NCI-H2107 (cell line): Measurements from ENCODE around the gene EPAS1.

Experiments
- DNase-seq: peaks from one replicate; lab custom pipeline; 2025; lab: John Stamatoyannopoulos, UW

Gene EPAS1

GRCh38 chr2:46323730-46324129 lies 26.5 kb downstream of the EPAS1 start:
- DNase-seq = no peak

- no peak for DNase-seq
Observed at GRCh38 chr2:46325182-46325928, 28.1 kb downstream of the EPAS1 start.

DNA sequence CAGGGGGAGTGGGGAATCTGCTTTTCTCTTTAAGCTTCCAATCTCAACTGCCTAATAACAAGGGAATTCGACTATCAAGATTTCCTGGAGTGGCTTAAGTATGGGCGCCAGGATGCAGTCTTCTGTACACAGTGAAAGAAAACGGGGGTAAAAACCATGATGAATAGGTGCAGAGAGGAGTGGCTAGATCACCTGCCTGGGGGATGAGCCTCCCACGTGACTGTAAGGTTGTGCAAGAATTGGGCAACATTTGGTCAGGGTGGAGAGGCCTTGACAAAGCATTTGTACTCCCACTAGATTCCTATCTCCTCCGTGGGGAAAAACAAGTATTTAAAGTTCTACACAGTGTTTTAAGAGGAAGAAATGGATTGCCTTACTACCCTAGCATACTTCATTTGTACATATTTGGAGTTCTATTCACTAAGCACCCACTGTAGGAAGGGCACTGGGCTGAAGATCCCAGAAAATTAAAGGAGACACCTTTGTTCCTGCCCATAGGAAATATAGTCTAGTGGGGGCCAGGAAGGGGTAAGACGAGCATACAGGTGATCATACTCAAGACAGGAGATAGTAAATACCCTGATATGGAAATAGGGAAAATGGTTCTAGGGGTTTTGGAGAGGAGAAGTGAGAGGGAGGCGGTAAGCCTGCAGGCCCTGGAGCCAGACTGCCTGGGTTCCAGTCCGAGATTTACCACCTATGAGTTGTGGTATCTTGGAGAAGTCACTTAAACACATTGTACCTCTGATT lies 29.2 kb downstream of the EPAS1 start:
- DNase-seq = no peak

DNA sequence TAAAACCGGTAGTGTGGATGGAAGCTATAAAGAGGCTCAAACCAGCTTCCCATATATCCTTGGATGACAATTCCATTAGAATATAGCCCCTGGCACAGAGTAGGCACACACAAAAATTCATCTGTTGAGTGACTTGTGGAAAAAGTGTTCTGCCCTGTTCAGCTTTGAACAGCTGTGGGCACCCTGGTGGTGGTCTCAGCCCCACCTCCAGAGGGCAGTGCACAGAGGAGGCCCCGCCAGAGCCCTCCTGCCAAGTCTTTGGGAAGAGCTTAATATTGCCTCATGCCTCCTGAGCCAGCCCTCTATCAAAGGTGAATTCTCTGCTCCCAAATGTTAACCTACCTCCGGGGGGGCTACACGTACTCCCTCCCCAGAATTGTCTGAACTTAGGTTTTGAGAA lies 30.4 kb downstream of the EPAS1 start:
- no peak for DNase-seq

GRCh38 chr2:46328291-46328690 lies 31.1 kb downstream of the EPAS1 start:
- DNase-seq = no peak

DNA sequence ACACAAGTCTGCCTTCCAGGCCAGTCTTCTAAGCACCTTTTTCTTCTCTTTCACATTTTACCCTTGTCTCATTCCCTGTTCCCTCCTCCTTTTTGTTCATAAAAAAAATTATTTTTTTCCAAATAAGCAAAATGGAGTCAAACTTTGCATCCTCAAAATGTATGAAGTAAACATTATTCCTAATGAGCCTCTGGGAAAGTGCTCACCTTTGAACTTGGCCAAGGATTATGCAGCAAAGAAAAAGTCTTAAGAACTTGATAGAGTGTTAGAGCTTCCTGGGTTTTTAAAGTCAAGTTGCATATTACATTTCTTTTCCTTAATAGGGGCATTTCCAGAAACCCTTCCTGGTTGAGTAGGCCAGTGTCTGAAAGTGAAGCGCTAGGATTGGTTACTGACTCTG lies 31.6 kb downstream of the EPAS1 start:
- no peak for DNase-seq

- DNase-seq = no peak
Observed at GRCh38 chr2:46329340-46329739, 32.1 kb downstream of the EPAS1 start.

- DNase-seq = no peak
Observed at GRCh38 chr2:46329803-46330775, 32.9 kb downstream of the EPAS1 start.

DNA sequence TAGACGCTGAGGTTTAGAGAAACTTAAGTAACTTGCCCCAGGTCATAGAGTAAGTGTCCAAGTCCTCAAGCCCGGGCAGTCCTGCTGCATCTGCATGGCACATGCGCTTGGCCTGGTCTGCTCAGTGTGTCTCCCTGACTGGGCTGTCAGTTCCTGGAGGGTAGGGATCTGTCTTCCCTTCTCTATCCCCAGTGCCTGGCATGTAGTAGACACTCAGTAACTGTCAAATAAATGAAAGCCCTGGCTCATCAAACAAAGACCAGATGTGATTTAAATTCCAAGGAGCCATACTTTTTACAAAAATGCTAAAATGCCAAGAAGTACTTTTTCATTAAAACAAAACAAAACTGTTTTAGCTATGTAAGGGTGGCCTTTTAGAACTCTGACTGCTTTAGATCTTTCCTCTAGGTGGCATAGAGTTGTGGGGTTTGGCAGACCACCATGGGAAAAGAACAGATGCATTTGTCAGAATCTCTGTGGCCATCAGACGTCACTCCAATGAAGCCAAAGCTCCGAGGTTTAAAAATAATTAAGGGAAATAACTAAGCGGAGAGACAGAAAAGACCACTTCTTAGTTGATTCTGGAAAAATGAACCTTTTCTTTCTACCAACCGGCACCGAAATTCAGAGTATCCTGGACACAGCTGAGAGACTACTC lies 34.0 kb downstream of the EPAS1 start:
- no peak for DNase-seq

DNA sequence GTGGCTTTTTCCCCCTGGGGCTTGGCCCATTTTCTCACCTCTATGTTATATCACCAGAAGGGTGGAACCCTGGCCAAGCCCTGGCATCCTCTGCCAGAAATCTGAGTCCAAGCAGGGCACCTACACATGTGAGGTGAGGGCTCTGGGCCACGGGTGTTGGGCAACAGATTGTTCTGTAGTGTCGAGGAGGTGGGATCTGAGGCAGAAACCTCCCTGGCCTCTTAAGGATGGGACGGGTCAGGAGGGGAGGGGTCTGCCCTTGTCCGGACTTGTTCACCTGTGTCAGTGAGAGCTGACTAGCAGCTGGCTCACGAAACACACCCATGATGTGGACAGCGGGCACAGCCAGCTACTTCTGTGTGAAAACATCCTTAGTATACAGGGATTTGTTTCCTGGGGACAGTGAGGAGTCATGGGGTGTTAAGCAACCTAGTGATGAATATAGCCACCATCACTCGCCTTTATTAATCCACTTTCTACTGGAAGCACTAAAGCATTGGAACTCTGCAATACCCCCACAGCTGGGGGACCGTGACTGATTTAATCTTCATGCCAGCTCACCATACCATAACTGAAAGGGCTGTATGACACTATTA lies 35.6 kb downstream of the EPAS1 start:
- DNase-seq = no peak

GRCh38 chr2:46333912-46334311 lies 36.7 kb downstream of the EPAS1 start:
- no peak for DNase-seq

DNA sequence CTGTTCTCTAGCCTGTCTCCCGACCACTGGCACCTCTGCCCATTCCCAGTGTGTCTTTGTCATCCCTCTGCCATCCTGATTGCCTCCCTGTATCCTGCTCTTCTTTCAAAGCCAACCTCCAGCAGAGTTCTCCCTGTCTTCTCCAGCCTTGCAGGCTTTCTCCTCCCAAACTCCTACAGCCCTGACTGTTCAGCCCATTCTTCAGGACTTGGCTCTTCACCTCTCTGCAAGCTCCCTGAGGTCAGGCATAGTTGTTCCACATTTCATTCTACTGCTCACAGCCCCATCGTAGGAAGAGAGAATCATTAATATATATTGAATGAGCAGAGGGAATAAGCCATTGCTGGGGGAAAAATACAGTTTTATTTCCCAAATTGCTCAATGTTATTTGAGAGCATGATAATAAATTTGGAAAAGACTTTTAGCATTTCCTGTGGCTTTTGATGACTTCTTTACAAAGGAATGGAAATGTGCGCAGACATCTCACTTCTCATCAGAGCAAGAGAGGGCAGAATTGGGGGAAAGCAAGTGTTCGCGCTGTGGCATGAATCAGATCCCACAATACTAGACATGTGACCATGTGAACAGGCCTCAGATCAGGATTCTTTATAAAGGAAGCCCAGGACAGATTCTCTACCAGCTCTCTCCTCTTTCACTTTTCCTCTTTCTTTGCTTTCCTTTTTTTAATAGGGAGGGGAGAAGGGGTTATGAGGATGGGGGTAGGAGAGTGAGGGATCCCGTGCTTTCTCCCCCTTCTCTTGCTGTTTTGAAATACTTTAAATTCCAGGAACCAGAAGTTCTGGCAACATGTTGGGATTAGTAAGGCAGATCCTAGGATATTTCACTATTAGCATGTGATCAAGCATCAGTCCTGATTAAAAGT lies 37.4 kb downstream of the EPAS1 start:
- no peak for DNase-seq

DNA sequence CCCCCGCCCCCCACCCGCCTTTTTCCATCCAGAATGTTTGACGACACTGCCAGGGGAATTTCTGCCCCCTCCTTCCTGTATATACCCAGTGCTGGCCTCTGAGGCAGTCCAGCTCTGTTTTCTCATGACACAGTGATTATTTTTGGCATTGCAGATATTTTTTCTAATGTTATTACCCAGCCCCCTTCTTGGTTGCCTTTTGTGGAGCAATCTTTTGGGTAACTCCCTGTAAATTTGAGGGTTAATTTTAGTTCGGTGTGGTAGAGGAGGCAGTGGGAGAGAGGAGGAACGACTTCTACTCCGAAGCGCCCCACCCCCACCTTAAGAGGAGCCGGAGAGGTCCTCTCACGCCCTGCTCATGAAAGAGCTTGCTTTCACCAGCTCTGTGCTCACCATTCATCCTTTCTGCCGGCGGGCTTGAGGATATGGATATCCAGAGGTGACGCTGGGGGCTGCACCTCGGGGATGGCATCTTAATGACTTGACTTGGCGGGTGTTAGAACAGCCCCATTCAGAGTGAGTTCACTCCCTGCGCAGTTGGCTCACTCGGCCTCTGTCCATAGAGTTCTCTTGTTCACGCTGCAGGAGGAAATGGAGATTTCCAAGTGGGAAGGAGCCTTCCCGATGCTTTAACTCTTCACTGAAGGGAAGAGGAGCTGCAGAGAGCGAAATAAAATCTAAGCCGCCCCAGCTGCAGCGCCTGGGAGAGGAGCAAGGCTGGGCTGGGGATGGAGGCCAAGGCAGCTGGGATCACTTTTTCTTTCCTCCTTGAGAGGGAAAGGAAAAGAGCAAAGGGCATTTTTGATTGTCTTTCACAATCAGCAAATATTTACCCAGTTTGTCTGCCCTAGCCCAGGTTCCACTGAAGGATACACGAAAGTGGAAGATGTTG lies 38.4 kb downstream of the EPAS1 start:
- DNase-seq = no peak

- DNase-seq = no peak
Observed at GRCh38 chr2:46336283-46336959, 39.2 kb downstream of the EPAS1 start.

- no peak for DNase-seq
Observed at GRCh38 chr2:46337208-46337994, 40.2 kb downstream of the EPAS1 start.

GRCh38 chr2:46338674-46339073 lies 41.5 kb downstream of the EPAS1 start:
- no peak for DNase-seq

GRCh38 chr2:46339200-46339599 lies 42.0 kb downstream of the EPAS1 start:
- no peak for DNase-seq
